SK-N-SH treated with all-trans-retinoic acid at 6 μM for 48 hours (cell line): Measurements from ENCODE around the gene VPS35.

Source experiments
- ZNF8 ChIP-seq: fragments of 450-650 bp; formaldehyde crosslinking; IDR thresholded peaks from 2 replicates; pipeline ENCODE4 v1.5.0; 2020; ENCODE audit warnings: mild to moderate bottlenecking, moderate library complexity
- TF ChIP-seq, protein P1 (sequence below): fragments of 250-450 bp; sonication (Bioruptor Pico); IDR thresholded peaks from 2 replicates; pipeline ENCODE4 v1.5.0; 2020; ENCODE audit warnings: mild to moderate bottlenecking, moderate library complexity

DNA sequence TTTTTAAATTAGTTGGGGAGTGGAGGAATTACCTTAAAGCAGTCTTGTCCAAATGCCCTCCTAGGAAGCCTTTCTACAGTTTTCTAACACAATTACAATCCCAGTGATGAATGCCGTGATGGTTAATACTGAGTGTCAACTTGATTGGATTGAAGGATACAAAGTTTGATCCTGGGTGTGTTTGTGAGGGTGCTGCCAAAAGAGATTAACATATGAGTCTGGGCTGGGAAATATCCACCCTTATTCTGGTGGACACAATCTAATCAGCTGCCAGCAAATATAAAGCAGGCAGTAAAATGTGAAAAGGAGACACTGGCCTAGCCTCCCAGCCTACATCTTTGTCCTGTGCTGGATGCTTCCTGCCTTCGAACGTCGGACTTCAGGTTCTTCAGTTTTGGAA, 12.6 kb upstream of the VPS35 start:
- no peak for TF ChIP-seq ZNF8 (CRISPR knock-in tag)
- TF ChIP-seq, protein P1, sequence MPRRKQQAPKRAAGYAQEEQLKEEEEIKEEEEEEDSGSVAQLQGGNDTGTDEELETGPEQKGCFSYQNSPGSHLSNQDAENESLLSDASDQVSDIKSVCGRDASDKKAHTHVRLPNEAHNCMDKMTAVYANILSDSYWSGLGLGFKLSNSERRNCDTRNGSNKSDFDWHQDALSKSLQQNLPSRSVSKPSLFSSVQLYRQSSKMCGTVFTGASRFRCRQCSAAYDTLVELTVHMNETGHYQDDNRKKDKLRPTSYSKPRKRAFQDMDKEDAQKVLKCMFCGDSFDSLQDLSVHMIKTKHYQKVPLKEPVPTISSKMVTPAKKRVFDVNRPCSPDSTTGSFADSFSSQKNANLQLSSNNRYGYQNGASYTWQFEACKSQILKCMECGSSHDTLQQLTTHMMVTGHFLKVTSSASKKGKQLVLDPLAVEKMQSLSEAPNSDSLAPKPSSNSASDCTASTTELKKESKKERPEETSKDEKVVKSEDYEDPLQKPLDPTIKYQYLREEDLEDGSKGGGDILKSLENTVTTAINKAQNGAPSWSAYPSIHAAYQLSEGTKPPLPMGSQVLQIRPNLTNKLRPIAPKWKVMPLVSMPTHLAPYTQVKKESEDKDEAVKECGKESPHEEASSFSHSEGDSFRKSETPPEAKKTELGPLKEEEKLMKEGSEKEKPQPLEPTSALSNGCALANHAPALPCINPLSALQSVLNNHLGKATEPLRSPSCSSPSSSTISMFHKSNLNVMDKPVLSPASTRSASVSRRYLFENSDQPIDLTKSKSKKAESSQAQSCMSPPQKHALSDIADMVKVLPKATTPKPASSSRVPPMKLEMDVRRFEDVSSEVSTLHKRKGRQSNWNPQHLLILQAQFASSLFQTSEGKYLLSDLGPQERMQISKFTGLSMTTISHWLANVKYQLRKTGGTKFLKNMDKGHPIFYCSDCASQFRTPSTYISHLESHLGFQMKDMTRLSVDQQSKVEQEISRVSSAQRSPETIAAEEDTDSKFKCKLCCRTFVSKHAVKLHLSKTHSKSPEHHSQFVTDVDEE, result no peak
